Activated T-helper 9 cell treated with anti-CD3 and anti-CD28 coated beads, Interleukin-2, amount 50 U/mL, for 16 hours (primary cell): Measurements from ENCODE around the gene KLRG1.

ENCODE experiments used
- DNase-seq: peaks from one replicate; pipeline ENCODE4 v3.0.0-alpha.2; 2020; ENCODE audit warnings: low read depth

The KLRG1 gene

GRCh38 chr12:8989413-8989812 lies at the start of gene KLRG1:
Gene KLRG1 (plus strand): TSS chr12:8989546. CDS start chr12:8989636, 90 bp downstream.
- DNase-seq = no peak

GRCh38 chr12:8941691-8942478 lies 47.5 kb upstream of the KLRG1 start:
- DNase-seq = no peak

GRCh38 chr12:8943565-8944186 lies 45.7 kb upstream of the KLRG1 start:
- no peak for DNase-seq

GRCh38 chr12:8946733-8947132 lies 42.6 kb upstream of the KLRG1 start:
- DNase-seq = no peak

- no peak for DNase-seq
Observed at GRCh38 chr12:8947737-8948136, 41.6 kb upstream of the KLRG1 start.

- DNase-seq = no peak
Observed at GRCh38 chr12:8948701-8949341, 40.5 kb upstream of the KLRG1 start.

GRCh38 chr12:8949342-8950220 lies 39.8 kb upstream of the KLRG1 start, which contains the start of gene M6PR:
Gene M6PR (minus strand): TSS chr12:8949645. CDS start chr12:8946404, 3,241 bp downstream.
- DNase-seq = peak; percentile 86

- no peak for DNase-seq
Observed at GRCh38 chr12:8950221-8950527, 39.2 kb upstream of the KLRG1 start.

- no peak for DNase-seq
Observed at GRCh38 chr12:8950702-8951478, 38.5 kb upstream of the KLRG1 start.

GRCh38 chr12:8951744-8952143 lies 37.6 kb upstream of the KLRG1 start:
- no peak for DNase-seq

- peak; percentile 52 for DNase-seq
Observed at GRCh38 chr12:8953773-8954402, 35.5 kb upstream of the KLRG1 start.

GRCh38 chr12:8956073-8956472 lies 33.3 kb upstream of the KLRG1 start:
- no peak for DNase-seq

- DNase-seq = no peak
Observed at GRCh38 chr12:8956772-8957171, 32.6 kb upstream of the KLRG1 start.

- no peak for DNase-seq
Observed at GRCh38 chr12:8957561-8957960, 31.8 kb upstream of the KLRG1 start.

- DNase-seq = no peak
Observed at GRCh38 chr12:8958066-8958465, 31.3 kb upstream of the KLRG1 start.

GRCh38 chr12:8960176-8960575 lies 29.2 kb upstream of the KLRG1 start:
- DNase-seq = no peak

GRCh38 chr12:8968761-8969160 lies 20.6 kb upstream of the KLRG1 start:
- DNase-seq = no peak

GRCh38 chr12:8969861-8970411 lies 19.4 kb upstream of the KLRG1 start:
- no peak for DNase-seq

- DNase-seq = no peak
Observed at GRCh38 chr12:8970432-8970831, 18.9 kb upstream of the KLRG1 start.

GRCh38 chr12:8980137-8980536 lies 9.2 kb upstream of the KLRG1 start:
- no peak for DNase-seq
